Hepatocyte (in vitro differentiated cells): ENCODE results near the gene RELT. TPM values are rescaled to one million over a fixed set of nuclear protein-coding genes. Genes with fewer than 3 reads are reported as not detected.

ENCODE experiments used
- DNase-seq: peaks from one replicate; pipeline ENCODE4 v3.0.0-alpha.2; 2016; ENCODE audit warnings: low spot score
- H2AFZ ChIP-seq: fragments of 200-600 bp; sonication (generic); 2 replicates; pipeline ENCODE4 v1.6.0; 2016; ENCODE audit warnings: antibody characterized with exemption, mild to moderate bottlenecking
- H3K27ac ChIP-seq: fragments of 200-600 bp; sonication (generic); 2 replicates; pipeline ENCODE4 v1.5.1; 2016; ENCODE audit warnings: mild to moderate bottlenecking
- H3K27me3 ChIP-seq: fragments of 200-600 bp; sonication (generic); 2 replicates; pipeline ENCODE4 v1.6.1; 2016
- H3K36me3 ChIP-seq: fragments of 200-600 bp; sonication (generic); replicated peaks from 2 replicates; pipeline ENCODE4 v1.5.1; 2016; ENCODE audit warnings: low read depth; ENCODE audit not compliant: insufficient read depth
- H3K4me1 ChIP-seq: fragments of 200-600 bp; sonication (generic); 2 replicates; pipeline ENCODE4 v1.5.1; 2016; ENCODE audit warnings: mild to moderate bottlenecking, moderate library complexity; ENCODE audit not compliant: insufficient read depth
- H3K4me2 ChIP-seq: fragments of 200-600 bp; sonication (generic); 2 replicates; pipeline ENCODE4 v1.6.0; 2016
- H3K4me3 ChIP-seq: fragments of 200-600 bp; sonication (generic); 2 replicates; pipeline ENCODE4 v1.5.1; 2016; ENCODE audit warnings: mild to moderate bottlenecking
- H3K79me2 ChIP-seq: fragments of 200-600 bp; sonication (generic); 2 replicates; pipeline ENCODE4 v1.6.0; 2017; ENCODE audit warnings: mild to moderate bottlenecking
- H3K9me2 ChIP-seq: fragments of 200-600 bp; sonication (generic); replicated peaks from 2 replicates; pipeline ENCODE4 v1.6.0; 2017; ENCODE audit warnings: mild to moderate bottlenecking; ENCODE audit not compliant: insufficient read depth
- H3K9me3 ChIP-seq: fragments of 200-600 bp; sonication (generic); 2 replicates; pipeline ENCODE4 v1.5.1; 2016; ENCODE audit warnings: low read depth, mild to moderate bottlenecking
- H4K20me1 ChIP-seq: fragments of 200-600 bp; sonication (generic); 2 replicates; pipeline ENCODE4 v1.6.0; 2016; ENCODE audit warnings: mild to moderate bottlenecking; ENCODE audit not compliant: insufficient read depth, poor library complexity, severe bottlenecking
- CTCF ChIP-seq: fragments of 200-600 bp; sonication (generic); IDR thresholded peaks from 2 replicates; pipeline ENCODE4 v1.5.1; 2016; ENCODE audit warnings: antibody characterized with exemption, mild to moderate bottlenecking; ENCODE audit not compliant: poor library complexity
- EZH2 ChIP-seq: fragments of 200-600 bp; sonication (generic); IDR thresholded peaks from 2 replicates; pipeline ENCODE4 v1.6.1; 2016; ENCODE audit warnings: antibody characterized with exemption, mild to moderate bottlenecking, borderline replicate concordance
- EZH2phosphoT487 ChIP-seq: fragments of 200-600 bp; sonication (generic); IDR thresholded peaks from one replicate; pipeline ENCODE4 v1.6.1; 2018; ENCODE audit warnings: antibody characterized with exemption, mild to moderate bottlenecking, low read depth, moderate library complexity; ENCODE audit not compliant: unreplicated experiment, severe bottlenecking
- WGBS: methylation state at CpG from one replicate; pipeline ENCODE4 v1.1.6; 2016; ENCODE audit warnings: low lambda C conversion rate; ENCODE audit errors: missing lambda C conversion rate; 5-methylcytosine and 5-hydroxymethylcytosine counted together
- polyA plus RNA-seq: library from polyadenylated mRNA; unstranded; fragments of >200 nt; fragmentation: Nextera tagmentation; extraction: Ambion mirVana; gene quantifications from 2 replicates; pipeline ENCODE4 v1.2.1, GENCODE V29; 2016
- total RNA-seq: library from RNA; depleted of rRNA; stranded (reverse); fragments of >200 nt; gene quantifications from 2 replicates; pipeline ENCODE4 v1.2.3, GENCODE V29; 2014

Gene RELT
- total and polyA plus RNA-seq, 2 experiments from 2014 or later, result 1.6 to 3.4 TPM

GRCh38 chr11:73346186-73346935 is 29.8 kb upstream of the RELT start:
- Histone ChIP-seq H2AFZ (no peak overlapping the region), H3K4me2 (no peak overlapping the region), H3K4me1 (peaks cover 10% of the 10 kb centered on the region), H3K27ac (no peak overlapping the region), H3K27me3 (no peaks in the 10 kb centered on the region), H4K20me1 (peaks cover 47% of the 10 kb centered on the region), H3K9me2 (no peaks in the 10 kb centered on the region), H3K36me3 (no peaks in the 10 kb centered on the region), H3K4me3 (no peak overlapping the region), H3K79me2 (peaks cover 48% of the 10 kb centered on the region), H3K9me3 (no peaks in the 10 kb centered on the region)
- TF ChIP-seq CTCF (no peak), EZH2 (no peak), EZH2phosphoT487 (no peak)
- 84% methylated on average over 10 of the region's 10 CpGs for WGBS
- DNase-seq, result no peak

GRCh38 chr11:73347067-73347466 is 29.1 kb upstream of the RELT start:
- Histone ChIP-seq H3K27me3 (no peaks in the 10 kb centered on the region), H3K4me2 (no peak overlapping the region), H3K9me2 (no peaks in the 10 kb centered on the region), H3K36me3 (no peaks in the 10 kb centered on the region), H3K27ac (no peak overlapping the region), H2AFZ (no peak overlapping the region), H4K20me1 (peaks cover 47% of the 10 kb centered on the region), H3K9me3 (no peaks in the 10 kb centered on the region), H3K4me1 (peaks cover 10% of the 10 kb centered on the region), H3K79me2 (peaks cover 48% of the 10 kb centered on the region), H3K4me3 (no peak overlapping the region)
- 88% methylated on average over 12 of the region's 12 CpGs for WGBS
- TF ChIP-seq CTCF (no peak), EZH2 (no peak), EZH2phosphoT487 (no peak)
- no peak for DNase-seq

GRCh38 chr11:73348838-73349237 is 27.4 kb upstream of the RELT start:
- no peak overlapping the region for H3K4me2 ChIP-seq
- H3K36me3 ChIP-seq, result no peaks in the 10 kb centered on the region
- no peak for DNase-seq
- H3K27me3 ChIP-seq, result no peaks in the 10 kb centered on the region
- no peak overlapping the region for H2AFZ ChIP-seq
- peaks cover 33% of the 10 kb centered on the region for H3K79me2 ChIP-seq
- H4K20me1 ChIP-seq, result peaks cover 30% of the 10 kb centered on the region
- H3K9me2 ChIP-seq, result no peaks in the 10 kb centered on the region
- no peak overlapping the region for H3K4me3 ChIP-seq
- WGBS, result 89% methylated on average over 5 of the region's 5 CpGs
- H3K9me3 ChIP-seq, result no peaks in the 10 kb centered on the region
- H3K4me1 ChIP-seq, result no peaks in the 10 kb centered on the region
- H3K27ac ChIP-seq, result no peak overlapping the region
- TF ChIP-seq CTCF, result no peak
- TF ChIP-seq EZH2phosphoT487, result no peak
- no peak for TF ChIP-seq EZH2
